ENCODE measurements around the gene POMGNT2. TPM values are rescaled to one million over a fixed set of nuclear protein-coding genes. Genes with fewer than 3 reads are reported as not detected.

POMGNT2 gene
- polyA plus RNA-seq, 3 donors = 19.2 to 21.7 (median 21.7) TPM

Other genes with a start within 250 kb of the POMGNT2 start
- under 1 TPM; 0.67 to 0.87 (median 0.83) TPM for gene CYP8B1, start 230.2 kb downstream of the POMGNT2 start, polyA plus RNA-seq (ENCODE audit: insufficient read length in 3 of 3)
- 10 to 100 TPM; 18.9 to 23.4 (median 23.2) TPM for gene ZNF662, start 199.9 kb downstream of the POMGNT2 start, polyA plus RNA-seq (ENCODE audit: insufficient read length in 3 of 3)
- gene GASK1A, start 126.8 kb downstream of the POMGNT2 start, polyA plus RNA-seq (ENCODE audit: insufficient read length in 3 of 3) = 1 to 10 TPM; 3.1 to 4.0 (median 3.6) TPM
- 10 to 100 TPM; 53.7 to 56.8 (median 54.1) TPM for gene SNRK, start 180.5 kb upstream of the POMGNT2 start, polyA plus RNA-seq (ENCODE audit: insufficient read length in 3 of 3)

All from right renal cortex interstitium (tissue), 3 donors.